ENCODE measurements around the gene BRINP2. TPM values are rescaled to one million over a fixed set of nuclear protein-coding genes. Genes with fewer than 3 reads are reported as not detected.

Gene BRINP2
- total and polyA plus RNA-seq, 4 donors: 0.05 to 0.75 (median 0.36) TPM

GRCh38 chr1:177257128-177257527, 86.4 kb downstream of the BRINP2 start:
- 85% methylated on average over 11 of the region's 11 CpGs for WGBS
- no peak for DNase-seq (ENCODE audit: low spot score)
- no peak overlapping the region for H3K4me3 ChIP-seq (ENCODE audit: low read depth in 1 of 3, low read length in 3 of 3)
- no peak overlapping the region for H3K27ac ChIP-seq (ENCODE audit: low read depth in 1 of 2, low read length in 2 of 2)
- TF ChIP-seq ATF3 (IDR thresholded peaks at IDR 0.05) (no peak), RXRA (IDR thresholded peaks at IDR 0.05) (no peak), EGR1 (IDR thresholded peaks at IDR 0.05; ENCODE audit: low read depth in 2 of 2) (no peak), GABPA (IDR thresholded peaks at IDR 0.05 in 1 of 2, conservative IDR thresholded peaks at IDR 0.05 in 1 of 2) (no peak), MAX (IDR thresholded peaks at IDR 0.05) (no peak), TAF1 (conservative IDR thresholded peaks at IDR 0.05) (no peak), ZBTB33 (IDR thresholded peaks at IDR 0.05) (no peak), YY1 (IDR thresholded peaks at IDR 0.05) (no peak), JUND (IDR thresholded peaks at IDR 0.05) (no peak), RAD21 (IDR thresholded peaks at IDR 0.05) (no peak), NR2F2 (IDR thresholded peaks at IDR 0.05) (no peak), HNF4G (IDR thresholded peaks at IDR 0.05) (no peak), FOXA2 (IDR thresholded peaks at IDR 0.05) (no peak)
- no peaks in the 10 kb centered on the region for H3K27me3 ChIP-seq (ENCODE audit: control insufficient read depth in 4 of 4, insufficient read depth in 4 of 4, low read length in 3 of 4)
- no peak overlapping the region for H3K9ac ChIP-seq (ENCODE audit: low read depth in 1 of 2, low read length in 2 of 2)
- H3K9me3 ChIP-seq (ENCODE audit: control insufficient read depth in 4 of 4, low read length in 3 of 4): no peaks in the 10 kb centered on the region
- H3K4me1 ChIP-seq (ENCODE audit: control insufficient read depth in 4 of 4, insufficient read depth in 4 of 4, low read length in 3 of 4): no peaks in the 10 kb centered on the region
- H3K36me3 ChIP-seq (ENCODE audit: control insufficient read depth in 4 of 4, insufficient read depth in 3 of 4, low read depth in 1 of 4, low read length in 3 of 4): no peaks in the 10 kb centered on the region

- H3K9ac ChIP-seq (ENCODE audit: low read depth in 1 of 2, low read length in 2 of 2): no peak overlapping the region
- H3K27me3 ChIP-seq (ENCODE audit: control insufficient read depth in 4 of 4, insufficient read depth in 4 of 4, low read length in 3 of 4): no peaks in the 10 kb centered on the region
- no peak overlapping the region for H3K27ac ChIP-seq (ENCODE audit: low read depth in 1 of 2, low read length in 2 of 2)
- no peak overlapping the region for H3K4me3 ChIP-seq (ENCODE audit: low read depth in 1 of 3, low read length in 3 of 3)
- DNase-seq (ENCODE audit: low spot score): no peak
- H3K9me3 ChIP-seq (ENCODE audit: control insufficient read depth in 4 of 4, low read length in 3 of 4): no peaks in the 10 kb centered on the region
- H3K36me3 ChIP-seq (ENCODE audit: control insufficient read depth in 4 of 4, insufficient read depth in 3 of 4, low read depth in 1 of 4, low read length in 3 of 4): no peaks in the 10 kb centered on the region
- TF ChIP-seq EGR1 (IDR thresholded peaks at IDR 0.05; ENCODE audit: low read depth in 2 of 2): no peak
- no peak for TF ChIP-seq FOXA2 (IDR thresholded peaks at IDR 0.05)
- no peak for TF ChIP-seq GABPA (IDR thresholded peaks at IDR 0.05 in 1 of 2, conservative IDR thresholded peaks at IDR 0.05 in 1 of 2)
- no peak for TF ChIP-seq HNF4A (conservative IDR thresholded peaks at IDR 0.05)
- TF ChIP-seq SP1 (IDR thresholded peaks at IDR 0.05): no peak
- no peak for TF ChIP-seq REST (IDR thresholded peaks at IDR 0.05)
- TF ChIP-seq JUND (IDR thresholded peaks at IDR 0.05): no peak
- TF ChIP-seq RXRA (IDR thresholded peaks at IDR 0.05): no peak
- 73% methylated on average over 4 of the region's 4 CpGs for WGBS
- H3K4me1 ChIP-seq (ENCODE audit: control insufficient read depth in 4 of 4, insufficient read depth in 4 of 4, low read length in 3 of 4): no peaks in the 10 kb centered on the region
Measured at GRCh38 chr1:177257576-177257975, 86.8 kb downstream of the BRINP2 start.
